H1 (cell line): ENCODE results near the gene CEP152. TPM values are rescaled to one million over a fixed set of nuclear protein-coding genes. Genes with fewer than 3 reads are reported as not detected.

ENCODE experiments used
- CTCF ChIA-PET: fragments of 300-600 bp; sonication (Branson Sonifier 250); formaldehyde crosslinking; loops from one replicate; lab custom pipeline; 2021; ENCODE audit not compliant: partially characterized antibody; lab: Charles Lee
- POLR2A ChIA-PET: fragments of 300-600 bp; sonication (Branson Sonifier 250); formaldehyde crosslinking; loops from one replicate; lab custom pipeline; 2021; ENCODE audit warnings: inconsistent platforms; ENCODE audit not compliant: partially characterized antibody; lab: Charles Lee
- DNase-seq, 2 experiments: peaks; one replicate each; pipeline versions ENCODE4 v3.0.0 to v3.0.0-alpha.2; 2010 to 2022; ENCODE audit warnings: low spot score in 2 of 2, low read depth in 1 of 2, mixed read lengths in 1 of 2
- FAIRE-seq: peaks from 2 replicates; lab custom pipeline; 2011; peaks lifted over from hg19 to GRCh38; lab: Jason Lieb, UNC
- H2AFZ ChIP-seq: 2 replicates; pipeline ENCODE4 v1.8.1; 2012; ENCODE audit warnings: low read length, inconsistent platforms
- H2AK5ac ChIP-seq: 2 replicates; pipeline ENCODE4 v1.6.1; 2013; ENCODE audit warnings: low read depth, low read length
- H2BK120ac ChIP-seq: replicated peaks from 2 replicates; pipeline ENCODE3; 2013; ENCODE audit warnings: low read depth, low read length, inconsistent platforms
- H2BK12ac ChIP-seq: 2 replicates; pipeline ENCODE4 v1.6.1; 2013; ENCODE audit warnings: low read depth, low read length
- H2BK15ac ChIP-seq: 2 replicates; pipeline ENCODE4 v1.6.1; 2013; ENCODE audit warnings: low read length
- H2BK20ac ChIP-seq: 2 replicates; pipeline ENCODE4 v1.6.1; 2013; ENCODE audit warnings: low read length
- H2BK5ac ChIP-seq: 2 replicates; pipeline ENCODE4 v1.6.1; 2013; ENCODE audit warnings: low read depth, low read length
- H3K14ac ChIP-seq: 2 replicates; pipeline ENCODE4 v1.6.1; 2013; ENCODE audit warnings: inconsistent platforms; ENCODE audit not compliant: insufficient read length
- H3K18ac ChIP-seq: 2 replicates; pipeline ENCODE4 v1.6.1; 2013; ENCODE audit warnings: low read length; ENCODE audit errors: extremely low read depth
- H3K23ac ChIP-seq: 2 replicates; pipeline ENCODE4 v1.6.1; 2013; ENCODE audit warnings: inconsistent platforms; ENCODE audit not compliant: insufficient read length
- H3K23me2 ChIP-seq: 2 replicates; pipeline ENCODE4 v1.6.1; 2013; ENCODE audit warnings: low read depth, low read length
- H3K27ac ChIP-seq: 2 replicates; pipeline ENCODE4 v1.6.1; 2011; ENCODE audit warnings: low read depth, low read length, inconsistent platforms
- H3K27me3 ChIP-seq, 4 experiments: replicated peaks in 1 of 4; 1 replicate in 1 of 4; 2 replicates in 3 of 4; pipeline versions ENCODE4 v1.6.1 to v1.8.1; 2011 to 2013; ENCODE audit warnings: low read length in 3 of 4, mild to moderate bottlenecking in 3 of 4, inconsistent platforms in 2 of 4, mixed read lengths in 2 of 4, moderate library complexity in 1 of 4; ENCODE audit not compliant: control insufficient read depth in 3 of 4, insufficient read depth in 3 of 4; ENCODE audit errors: extremely low read depth in 1 of 4
- H3K36me3 ChIP-seq, 4 experiments: 2 replicates each; pipeline versions ENCODE4 v1.6.1 to v1.8.1; 2011 to 2013; ENCODE audit warnings: mild to moderate bottlenecking in 4 of 4, low read length in 3 of 4, moderate library complexity in 2 of 4, control low read depth in 1 of 4, inconsistent platforms in 1 of 4; ENCODE audit not compliant: insufficient read depth in 4 of 4, control insufficient read depth in 2 of 4
- H3K4ac ChIP-seq: replicated peaks from 2 replicates; pipeline ENCODE3; 2013; ENCODE audit warnings: low read length, low read depth, mixed read lengths, inconsistent platforms; ENCODE audit not compliant: insufficient read length
- H3K4me1 ChIP-seq, 4 experiments: replicated peaks in 1 of 4; 1 replicate in 1 of 4; 2 replicates in 3 of 4; pipeline versions ENCODE4 v1.6.1 to v1.8.1; 2011 to 2013; ENCODE audit warnings: low read length in 3 of 4, inconsistent platforms in 2 of 4, mixed read lengths in 1 of 4; ENCODE audit not compliant: insufficient read depth in 4 of 4, control insufficient read depth in 3 of 4
- H3K4me2 ChIP-seq, 2 experiments: 2 replicates each; pipeline versions ENCODE4 v1.6.1 to v1.8.1; 2011 to 2013; ENCODE audit warnings: low read depth in 2 of 2, low read length in 2 of 2, control low read depth in 1 of 2, inconsistent platforms in 1 of 2, mild to moderate bottlenecking in 1 of 2; ENCODE audit not compliant: insufficient read depth in 1 of 2
- H3K4me3 ChIP-seq, 4 experiments: fragments of 200-600, 300-600 bp in 1 of 4; sonication (generic), shearing (Covaris generic), sonication (Bioruptor Twin) in 1 of 4; 2 replicates each; pipeline versions ENCODE4 v1.5.1 to v1.8.1; 2011 to 2016; ENCODE audit warnings: low read length in 4 of 4, low read depth in 3 of 4, control low read depth in 2 of 4, inconsistent platforms in 2 of 4, mild to moderate bottlenecking in 2 of 4, mixed read lengths in 1 of 4, moderate library complexity in 1 of 4; ENCODE audit not compliant: insufficient read depth in 2 of 4; ENCODE audit errors: extremely low read depth in 1 of 4
- H3K56ac ChIP-seq: replicated peaks from 2 replicates; pipeline ENCODE3; 2013; ENCODE audit warnings: low read depth, mild to moderate bottlenecking, mixed read lengths, low read length, inconsistent platforms; ENCODE audit not compliant: insufficient read length
- H3K79me1 ChIP-seq: 2 replicates; pipeline ENCODE4 v1.6.1; 2013; ENCODE audit warnings: low read depth, low read length, control low read depth
- H3K79me2 ChIP-seq, 2 experiments: 2 replicates each; pipeline versions ENCODE4 v1.6.1 to v1.8.1; 2012 to 2013; ENCODE audit warnings: low read length in 2 of 2, mild to moderate bottlenecking in 2 of 2, inconsistent platforms in 1 of 2; ENCODE audit not compliant: insufficient read depth in 2 of 2, control insufficient read depth in 1 of 2
- H3K9ac ChIP-seq, 4 experiments: replicated peaks in 1 of 4; 1 replicate in 1 of 4; 2 replicates in 3 of 4; pipeline versions ENCODE4 v1.6.1 to v1.8.1; 2011 to 2013; ENCODE audit warnings: low read depth in 3 of 4, low read length in 3 of 4, control low read depth in 2 of 4, mild to moderate bottlenecking in 2 of 4, moderate library complexity in 2 of 4, inconsistent platforms in 1 of 4; ENCODE audit errors: extremely low read depth in 1 of 4
- H3K9me3 ChIP-seq, 2 experiments: 2 replicates each; pipeline versions ENCODE4 v1.6.1 to v1.8.1; 2012 to 2013; ENCODE audit warnings: mild to moderate bottlenecking in 2 of 2, moderate library complexity in 2 of 2, control low read depth in 1 of 2, inconsistent platforms in 1 of 2, low read depth in 1 of 2, low read length in 1 of 2, mixed read lengths in 1 of 2; ENCODE audit not compliant: insufficient read depth in 2 of 2
- H4K20me1 ChIP-seq, 2 experiments: replicated peaks in 1 of 2; 2 replicates each; pipeline versions ENCODE3 to v1.8.1; 2011 to 2013; ENCODE audit warnings: inconsistent platforms in 2 of 2, low read length in 2 of 2, mild to moderate bottlenecking in 1 of 2; ENCODE audit not compliant: insufficient read depth in 2 of 2, control insufficient read depth in 1 of 2
- H4K5ac ChIP-seq: 2 replicates; pipeline ENCODE4 v1.6.1; 2013; ENCODE audit warnings: low read length, low read depth, mixed read lengths, inconsistent platforms; ENCODE audit not compliant: insufficient read length
- H4K8ac ChIP-seq: 2 replicates; pipeline ENCODE4 v1.8.0; 2013; ENCODE audit warnings: mild to moderate bottlenecking, moderate library complexity, low read length, inconsistent platforms; ENCODE audit not compliant: insufficient read depth; ENCODE audit errors: extremely low read depth
- H4K91ac ChIP-seq: replicated peaks from 2 replicates; pipeline ENCODE3; 2013; ENCODE audit warnings: low read length, mixed read lengths, inconsistent platforms; ENCODE audit not compliant: insufficient read length
- BCL11A ChIP-seq, 2 experiments: IDR thresholded peaks; one replicate each; pipeline ENCODE4 v1.6.1; 2011; ENCODE audit warnings: low read depth in 2 of 2, low read length in 2 of 2, mild to moderate bottlenecking in 2 of 2
- RAD21 ChIP-seq, 2 experiments: IDR thresholded peaks in 1 of 2; conservative IDR thresholded peaks in 1 of 2; 2 replicates each; pipeline ENCODE4 v1.6.1; 2011; ENCODE audit warnings: low read depth in 2 of 2, low read length in 2 of 2, improper control_type of control experiment in 1 of 2, inconsistent platforms in 1 of 2, mild to moderate bottlenecking in 1 of 2, moderate library complexity in 1 of 2
- WGBS, 2 experiments: shearing (Covaris generic) in 1 of 2; methylation state at CpG; one replicate each; pipeline versions ENCODE4 v1.1.6 to v1.1.7; 2013 to 2015; ENCODE audit warnings: low lambda C conversion rate in 2 of 2, mixed read lengths in 2 of 2, inconsistent platforms in 1 of 2, low coverage in 1 of 2, missing lambda C conversion rate in 1 of 2; ENCODE audit not compliant: insufficient replicate concordance in 2 of 2, insufficient coverage in 1 of 2, insufficient read length in 1 of 2; ENCODE audit errors: extremely low coverage in 1 of 2, missing lambda C conversion rate in 1 of 2; 5-methylcytosine and 5-hydroxymethylcytosine counted together
- polyA plus RNA-seq, 7 experiments: library from polyadenylated mRNA; depleted of rRNA in 3 of 7; stranded (reverse) in 5 of 7; unstranded in 2 of 7; fragments of >200 nt in 5 of 7; fragments of 200-250 nt in 2 of 7; gene quantifications; 1 replicate in 5 of 7; 2 replicates in 1 of 7; 4 replicates in 1 of 7; pipeline versions ENCODE4 v1.2.1 to v1.2.3, GENCODE V29; 2011 to 2013; ENCODE audit warnings: missing spikeins in 2 of 7, mixed read lengths in 2 of 7
- total RNA-seq: library from RNA; stranded (reverse); fragmentation: NEBNext Ultra II Directional; extraction: Animal tissue kit (Norgen Biotek cat#: 25700); gene quantifications from 2 replicates; pipeline ENCODE4 v1.2.1, GENCODE V29; 2021

CEP152 gene
- total and polyA plus RNA-seq, 2 of the 8 experiments (the other 6 are each of a cell fraction or from before 2014, with no cell fraction given), result 1.4 to 16.2 TPM

DNA sequence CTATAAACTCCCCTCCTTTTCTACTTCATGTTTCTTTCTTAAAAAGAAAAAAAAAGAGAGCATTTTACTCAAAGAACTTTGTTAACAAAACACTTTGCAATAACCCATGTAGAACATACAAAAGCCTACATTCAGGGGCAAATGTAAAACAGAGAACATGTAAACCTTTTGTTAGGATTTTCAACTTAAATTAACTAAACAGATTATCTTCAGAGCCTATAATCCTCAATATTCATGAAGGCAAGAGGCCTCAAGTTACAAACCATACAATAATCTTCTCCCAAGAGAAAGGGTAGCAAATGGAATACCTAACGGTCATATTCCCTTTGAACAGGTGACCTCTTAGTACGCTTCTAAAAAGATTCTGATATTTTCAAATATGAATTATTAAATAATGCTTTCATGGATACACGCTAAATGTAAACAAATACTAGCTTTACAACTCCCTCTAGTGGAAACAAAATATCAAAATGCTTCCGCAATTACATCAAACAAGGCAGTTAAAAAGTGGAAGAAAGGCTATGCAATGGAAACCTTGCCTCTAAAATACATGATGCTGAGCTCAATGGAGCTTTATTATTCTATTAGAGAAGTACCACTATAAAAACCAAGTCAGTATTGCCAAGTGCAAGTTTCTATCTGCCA, 9.9 kb downstream of the CEP152 start:
- CTCF ChIA-PET, result interaction anchor here (0.7 to 1.9 kb wide), 10 partner anchors 10 to 512 kb away, joined by 3 to 9 read pairs (median 3); no protein-coding TSS in a partner anchor
- no peak for FAIRE-seq

More for the DNA sequence above, 9.9 kb downstream of the CEP152 start:
- Histone ChIP-seq H3K4me1 (peaks cover 0 to 5% (median 2%) of the 10 kb centered on the region in 4 experiments; a peak in 4 of 7 replicates), H2AK5ac (no peak overlapping the region), H3K4ac (no peak overlapping the region), H3K79me2 (peaks cover 0 to 56% of the 10 kb centered on the region in 2 experiments; a peak in 2 of 4 replicates), H4K20me1 (peaks cover 2% of the 10 kb centered on the region in 2 experiments), H3K27ac (no peak overlapping the region), H2BK12ac (no peak overlapping the region), H2BK15ac (no peak overlapping the region), H2BK20ac (no peak overlapping the region), H4K91ac (no peak overlapping the region), H3K56ac (no peak overlapping the region), H3K4me2 (no peak overlapping the region), H3K18ac (no peak overlapping the region), H3K9ac (no peak overlapping the region), H3K23ac (no peak overlapping the region), H3K36me3 (peaks cover 0 to 17% (median 2%) of the 10 kb centered on the region in 4 experiments; a peak in 4 of 8 replicates), H4K8ac (no peak overlapping the region), H4K5ac (no peak overlapping the region), H3K9me3 (no peaks in the 10 kb centered on the region), H3K14ac (no peak overlapping the region), H3K23me2 (no peaks in the 10 kb centered on the region), H2BK120ac (no peak overlapping the region), H2BK5ac (no peak overlapping the region), H3K4me3 (no peak overlapping the region), H3K79me1 (peaks cover 5% of the 10 kb centered on the region; the same call in 1 of the 2 replicates), H3K27me3 (no peaks in the 10 kb centered on the region), H2AFZ (no peak overlapping the region)
- POLR2A ChIA-PET, result interaction anchor here (2.1 kb wide), 1 partner anchor 10 kb away, joined by 5 read pairs; the partner anchor contains the start of gene CEP152
- DNase-seq, result no peak
- 77% methylated on average over 4 of the region's 4 CpGs; no CpG with 5 or more reads in 1 of the 2 experiments for WGBS, 2 experiments
- no peak for TF ChIP-seq BCL11A (IDR thresholded peaks at IDR 0.05; ENCODE audit: low read depth in 2 of 2, low read length in 2 of 2)
- TF ChIP-seq RAD21 (IDR thresholded peaks at IDR 0.05 in 1 of 2, conservative IDR thresholded peaks at IDR 0.05 in 1 of 2; ENCODE audit: low read depth in 2 of 2, low read length in 2 of 2), result peak in 1 of 2 experiments; percentile 11; a peak in 2 of 4 replicates
